Lung (tissue), 12 donors: Measurements from ENCODE around the gene MS4A18. TPM values are rescaled to one million over a fixed set of nuclear protein-coding genes. Genes with fewer than 3 reads are reported as not detected.

Source experiments
- ATAC-seq: fragments of 200-7000 bp; cut with Tn5 transposase; one replicate; pipeline ENCODE4 v1.9.1; 2020; ENCODE audit warnings: moderate number of reproducible peaks; ENCODE audit not compliant: insufficient read depth, low FRiP score
- DNase-seq, 3 donors: peaks; one replicate each; pipeline ENCODE4 v3.0.0-alpha.2; 2013 to 2017
- H3K27ac ChIP-seq, 2 donors: one replicate each; pipeline ENCODE4 v1.5.1; 2013; ENCODE audit warnings: mild to moderate bottlenecking in 2 of 2, moderate library complexity in 2 of 2, control low read depth in 1 of 2, inconsistent platforms in 1 of 2, low read depth in 1 of 2, low read length in 1 of 2
- H3K27me3 ChIP-seq, 3 donors: one replicate each; pipeline ENCODE4 v1.5.1; 2013; ENCODE audit warnings: low read length in 2 of 3; ENCODE audit not compliant: control insufficient read depth in 3 of 3, insufficient read depth in 3 of 3
- H3K36me3 ChIP-seq, 4 donors: one replicate each; pipeline ENCODE4 v1.5.1; 2013; ENCODE audit warnings: low read length in 4 of 4, mild to moderate bottlenecking in 1 of 4, moderate library complexity in 1 of 4; ENCODE audit not compliant: control insufficient read depth in 4 of 4, insufficient read depth in 4 of 4
- H3K4me1 ChIP-seq, 5 donors: one replicate each; pipeline ENCODE4 v1.5.1; 2013; ENCODE audit warnings: low read length in 5 of 5, mild to moderate bottlenecking in 2 of 5, moderate library complexity in 1 of 5; ENCODE audit not compliant: control insufficient read depth in 5 of 5, insufficient read depth in 5 of 5
- H3K4me3 ChIP-seq: one replicate; pipeline ENCODE4 v1.5.1; 2013; ENCODE audit warnings: mild to moderate bottlenecking, control low read depth, moderate library complexity
- H3K9ac ChIP-seq, 2 donors: one replicate each; pipeline ENCODE4 v1.5.1; 2013; ENCODE audit warnings: low read length in 2 of 2, control low read depth in 1 of 2; ENCODE audit not compliant: insufficient read depth in 1 of 2
- H3K9me3 ChIP-seq, 4 donors: one replicate each; pipeline ENCODE4 v1.5.1; 2013; ENCODE audit warnings: low read length in 3 of 4, mild to moderate bottlenecking in 1 of 4, moderate library complexity in 1 of 4; ENCODE audit not compliant: control insufficient read depth in 4 of 4, insufficient read depth in 3 of 4
- WGBS, 2 donors: extraction: QIAGEN DNeasy Blood & Tissue Kit; methylation state at CpG; one replicate each; pipeline ENCODE4 v1.1.7; 2013; 5-methylcytosine and 5-hydroxymethylcytosine counted together
- polyA plus RNA-seq, 2 donors: library from polyadenylated mRNA; stranded (reverse); fragments of 200-250 nt; gene quantifications; one replicate each; pipeline ENCODE4 v1.2.1, GENCODE V29; 2013
- total RNA-seq, 2 donors: library from RNA; depleted of rRNA in 1 of 2; stranded (reverse); fragments of >200 nt in 1 of 2; gene quantifications; one replicate each; pipeline ENCODE4 v1.2.1, GENCODE V29; 2014 to 2021
- TF ChIP-seq, protein P1 (sequence below): IDR thresholded peaks from 2 replicates; pipeline ENCODE4 v1.5.1; 2012; ENCODE audit warnings: mild to moderate bottlenecking; ENCODE audit errors: control extremely low read depth, extremely low read depth
- donor health status: control.
- donor health status: control.
- donor health status: Bipolar disorder and iron deficiency.
- donor health status: healthy.
- donor health status: DM: yes; HTN: yes; CAD: no.

MS4A18 gene
- total and polyA plus RNA-seq, 4 donors: 0.03 TPM; not detected in 3

DNA sequence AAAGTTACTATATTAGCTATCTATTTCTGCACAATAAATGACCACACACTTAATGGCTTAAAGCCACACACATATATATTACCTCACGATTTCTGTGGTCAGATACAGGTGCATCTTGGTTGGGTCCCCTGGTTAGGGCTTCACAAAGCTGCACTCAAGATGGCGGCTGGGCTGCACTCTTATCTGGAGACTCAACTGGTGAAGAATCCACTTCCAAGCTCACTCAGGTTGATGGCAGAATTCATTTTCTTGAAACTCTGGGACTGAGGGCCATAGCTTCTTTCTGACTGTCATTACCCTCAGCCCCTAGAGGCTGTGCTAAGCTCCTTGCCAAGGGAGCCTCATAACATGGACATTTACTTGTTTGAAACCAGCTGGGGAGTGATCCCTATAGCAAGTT lies 55.5 kb downstream of the MS4A18 start:
- H3K9me3 ChIP-seq: peaks cover 0 to 3% (median 0%) of the 10 kb centered on the region in 4 donors
- no peaks in the 10 kb centered on the region for H3K36me3 ChIP-seq
- TF ChIP-seq, protein P1, sequence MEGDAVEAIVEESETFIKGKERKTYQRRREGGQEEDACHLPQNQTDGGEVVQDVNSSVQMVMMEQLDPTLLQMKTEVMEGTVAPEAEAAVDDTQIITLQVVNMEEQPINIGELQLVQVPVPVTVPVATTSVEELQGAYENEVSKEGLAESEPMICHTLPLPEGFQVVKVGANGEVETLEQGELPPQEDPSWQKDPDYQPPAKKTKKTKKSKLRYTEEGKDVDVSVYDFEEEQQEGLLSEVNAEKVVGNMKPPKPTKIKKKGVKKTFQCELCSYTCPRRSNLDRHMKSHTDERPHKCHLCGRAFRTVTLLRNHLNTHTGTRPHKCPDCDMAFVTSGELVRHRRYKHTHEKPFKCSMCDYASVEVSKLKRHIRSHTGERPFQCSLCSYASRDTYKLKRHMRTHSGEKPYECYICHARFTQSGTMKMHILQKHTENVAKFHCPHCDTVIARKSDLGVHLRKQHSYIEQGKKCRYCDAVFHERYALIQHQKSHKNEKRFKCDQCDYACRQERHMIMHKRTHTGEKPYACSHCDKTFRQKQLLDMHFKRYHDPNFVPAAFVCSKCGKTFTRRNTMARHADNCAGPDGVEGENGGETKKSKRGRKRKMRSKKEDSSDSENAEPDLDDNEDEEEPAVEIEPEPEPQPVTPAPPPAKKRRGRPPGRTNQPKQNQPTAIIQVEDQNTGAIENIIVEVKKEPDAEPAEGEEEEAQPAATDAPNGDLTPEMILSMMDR: no peak
- H3K4me3 ChIP-seq: no peak overlapping the region
- 90 to 100% methylated on average over 2 of the region's 2 CpGs for WGBS, 2 donors
- H3K9ac ChIP-seq: no peak overlapping the region
- H3K4me1 ChIP-seq: peaks cover 0 to 5% (median 0%) of the 10 kb centered on the region in 5 donors
- no peak overlapping the region for H3K27ac ChIP-seq
- no peaks in the 10 kb centered on the region for H3K27me3 ChIP-seq
- ATAC-seq: no peak
- DNase-seq: no peak

DNA sequence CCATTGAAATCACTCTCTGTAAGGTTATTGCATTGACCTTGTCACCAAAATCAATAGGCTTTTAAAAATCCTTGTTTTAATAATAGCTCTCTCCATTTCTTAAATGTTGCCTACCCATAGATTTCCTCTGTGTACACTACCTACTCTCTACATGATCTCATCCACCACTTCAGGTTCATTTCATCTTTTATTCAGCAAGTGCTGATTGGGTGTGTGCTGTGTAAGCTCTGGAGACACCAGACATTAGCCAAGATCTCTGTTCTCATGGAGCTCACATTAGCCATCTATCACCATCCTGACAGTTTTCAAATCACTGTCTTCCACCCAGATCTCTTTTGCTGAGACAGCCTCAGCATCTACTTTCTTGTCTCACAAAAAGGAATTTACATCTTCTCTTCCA lies 56.3 kb downstream of the MS4A18 start:
- TF ChIP-seq, protein P1: no peak
- Histone ChIP-seq H3K36me3 (no peaks in the 10 kb centered on the region), H3K9me3 (peaks cover 0 to 3% (median 0%) of the 10 kb centered on the region in 4 donors), H3K27me3 (no peaks in the 10 kb centered on the region), H3K4me1 (peaks cover 0 to 5% (median 0%) of the 10 kb centered on the region in 5 donors), H3K9ac (no peak overlapping the region), H3K4me3 (no peak overlapping the region), H3K27ac (no peak overlapping the region)
- ATAC-seq (no peak), DNase-seq (no peak)

DNA sequence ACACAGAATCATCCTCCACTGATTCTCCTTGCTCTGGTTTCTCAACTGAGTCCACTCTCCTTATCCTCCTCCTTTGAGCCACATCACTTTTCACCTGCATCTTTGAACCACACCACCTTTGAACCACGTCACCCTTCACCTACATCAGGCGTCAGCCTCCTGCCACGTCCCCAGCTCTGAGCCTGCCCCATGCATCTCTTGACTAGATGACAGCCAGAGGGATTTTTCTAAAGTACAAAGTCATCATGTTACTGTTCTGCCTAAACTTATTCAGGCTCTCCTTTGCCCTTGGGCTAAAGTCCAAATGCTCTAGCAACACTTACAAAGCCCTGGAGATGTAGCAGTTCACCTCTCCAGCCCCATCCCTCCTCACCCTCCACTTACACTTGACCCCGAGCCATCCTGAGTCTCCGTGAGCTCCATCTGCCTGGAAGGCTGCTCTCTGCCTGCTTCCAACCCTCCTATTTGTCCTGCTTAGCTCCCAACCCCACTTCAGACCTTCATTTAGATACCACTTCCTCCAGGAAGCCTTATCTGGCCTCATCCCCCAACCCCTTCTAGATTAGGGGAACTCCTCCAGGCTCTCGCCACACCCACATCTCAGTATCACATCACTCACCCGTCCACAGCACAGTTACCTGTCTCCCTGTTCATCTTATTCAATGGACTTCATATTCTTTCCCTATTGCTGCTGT lies 56.9 kb downstream of the MS4A18 start:
- WGBS, 2 donors: 76 to 80% methylated on average over 7 of the region's 7 CpGs
- H3K4me3 ChIP-seq: no peak overlapping the region

More for the DNA sequence above, 56.9 kb downstream of the MS4A18 start:
- ATAC-seq: no peak
- Histone ChIP-seq H3K4me1 (no peaks in the 10 kb centered on the region), H3K27me3 (peaks cover 0 to 3% (median 0%) of the 10 kb centered on the region in 3 donors), H3K9ac (no peak overlapping the region), H3K27ac (no peak overlapping the region), H3K36me3 (no peaks in the 10 kb centered on the region), H3K9me3 (peaks cover 0 to 3% (median 0%) of the 10 kb centered on the region in 4 donors)
- DNase-seq: no peak
- TF ChIP-seq, protein P1: no peak
